ENCODE data around the gene ZG16. TPM values are rescaled to one million over a fixed set of nuclear protein-coding genes. Genes with fewer than 3 reads are reported as not detected.

Gene ZG16
- total and polyA plus RNA-seq, 9 of the 15 experiments (the other 6 are each of a cell fraction or from before 2014, with no cell fraction given): 0.04 TPM; not detected in 8

- no peak for TF ChIP-seq ARID4B (CRISPR knock-in tag; IDR thresholded peaks at IDR 0.05)
- TF ChIP-seq ZKSCAN1 (IDR thresholded peaks at IDR 0.05; ENCODE audit: low read depth, low read length): peak; percentile 84
- no peak for TF ChIP-seq NR2F6 (CRISPR knock-in tag; IDR thresholded peaks at IDR 0.05)
- no peak for TF ChIP-seq NFYB (IDR thresholded peaks at IDR 0.05; ENCODE audit: extremely low read depth, insufficient read length)
- TF ChIP-seq TEAD4 (IDR thresholded peaks at IDR 0.05; ENCODE audit: low read length): no peak
- no peak for TF ChIP-seq TEAD4 (CRISPR knock-in tag; IDR thresholded peaks at IDR 0.05; ENCODE audit: borderline replicate concordance)
- TF ChIP-seq BDP1 (IDR thresholded peaks at IDR 0.05; ENCODE audit: insufficient read depth, insufficient read length): no peak
- no peak for TF ChIP-seq U2AF1 (optimal IDR thresholded peaks at IDR 0.05; ENCODE audit: low read depth, low read length)
- TF ChIP-seq, protein P1, sequence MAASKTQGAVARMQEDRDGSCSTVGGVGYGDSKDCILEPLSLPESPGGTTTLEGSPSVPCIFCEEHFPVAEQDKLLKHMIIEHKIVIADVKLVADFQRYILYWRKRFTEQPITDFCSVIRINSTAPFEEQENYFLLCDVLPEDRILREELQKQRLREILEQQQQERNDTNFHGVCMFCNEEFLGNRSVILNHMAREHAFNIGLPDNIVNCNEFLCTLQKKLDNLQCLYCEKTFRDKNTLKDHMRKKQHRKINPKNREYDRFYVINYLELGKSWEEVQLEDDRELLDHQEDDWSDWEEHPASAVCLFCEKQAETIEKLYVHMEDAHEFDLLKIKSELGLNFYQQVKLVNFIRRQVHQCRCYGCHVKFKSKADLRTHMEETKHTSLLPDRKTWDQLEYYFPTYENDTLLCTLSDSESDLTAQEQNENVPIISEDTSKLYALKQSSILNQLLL (CRISPR knock-in tag; IDR thresholded peaks at IDR 0.05; ENCODE audit: borderline replicate concordance): no peak
- peak; percentile 46; the same call in 1 of the 2 replicates for TF ChIP-seq ZEB2 (IDR thresholded peaks at IDR 0.05)
- 0 out of 2 replicates have a peak, but pooled peaks have one; percentile 5 for TF ChIP-seq CBFA2T2 (conservative IDR thresholded peaks at IDR 0.05)
- no peak for TF ChIP-seq NR1H2 (CRISPR knock-in tag; IDR thresholded peaks at IDR 0.05)
- no peak for TF ChIP-seq NR2C2 (CRISPR knock-in tag; IDR thresholded peaks at IDR 0.05)
- TF ChIP-seq NR2C2 (tag; IDR thresholded peaks at IDR 0.05): no peak
- TF ChIP-seq PHF20 (IDR thresholded peaks at IDR 0.05; ENCODE audit: partially characterized antibody): no peak
- TF ChIP-seq ARID1B (IDR thresholded peaks at IDR 0.05): peak; percentile 50
- TF ChIP-seq, protein P2, sequence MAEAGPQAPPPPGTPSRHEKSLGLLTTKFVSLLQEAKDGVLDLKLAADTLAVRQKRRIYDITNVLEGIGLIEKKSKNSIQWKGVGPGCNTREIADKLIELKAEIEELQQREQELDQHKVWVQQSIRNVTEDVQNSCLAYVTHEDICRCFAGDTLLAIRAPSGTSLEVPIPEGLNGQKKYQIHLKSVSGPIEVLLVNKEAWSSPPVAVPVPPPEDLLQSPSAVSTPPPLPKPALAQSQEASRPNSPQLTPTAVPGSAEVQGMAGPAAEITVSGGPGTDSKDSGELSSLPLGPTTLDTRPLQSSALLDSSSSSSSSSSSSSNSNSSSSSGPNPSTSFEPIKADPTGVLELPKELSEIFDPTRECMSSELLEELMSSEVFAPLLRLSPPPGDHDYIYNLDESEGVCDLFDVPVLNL (CRISPR knock-in tag; IDR thresholded peaks at IDR 0.05; ENCODE audit: low read depth): no peak
- TF ChIP-seq, protein P3, sequence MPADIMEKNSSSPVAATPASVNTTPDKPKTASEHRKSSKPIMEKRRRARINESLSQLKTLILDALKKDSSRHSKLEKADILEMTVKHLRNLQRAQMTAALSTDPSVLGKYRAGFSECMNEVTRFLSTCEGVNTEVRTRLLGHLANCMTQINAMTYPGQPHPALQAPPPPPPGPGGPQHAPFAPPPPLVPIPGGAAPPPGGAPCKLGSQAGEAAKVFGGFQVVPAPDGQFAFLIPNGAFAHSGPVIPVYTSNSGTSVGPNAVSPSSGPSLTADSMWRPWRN (IDR thresholded peaks at IDR 0.05; ENCODE audit: low read depth): no peak
- TF ChIP-seq CBFA2T3 (IDR thresholded peaks at IDR 0.05): peak; percentile 53
- TF ChIP-seq TCF3 (CRISPR knock-in tag; IDR thresholded peaks at IDR 0.05): peak; percentile 54; the same call in 1 of the 2 replicates
- 0 out of 2 replicates have a peak, but pooled peaks have one; percentile 12 for TF ChIP-seq ZNF316 (IDR thresholded peaks at IDR 0.05)
- peak in 1 of 2 experiments; percentile 19; a peak in 1 of 4 replicates for TF ChIP-seq FOXA3 (CRISPR knock-in tag; conservative IDR thresholded peaks at IDR 0.05 in 1 of 2, IDR thresholded peaks at IDR 0.05 in 1 of 2)
Observed at GRCh38 chr16:29791845-29792807, 14.1 kb downstream of the ZG16 start (continued).
